GM12865 (cell line): ENCODE measurements around the gene TREM2.
A peak's percentile ranks its signal among the peaks of the same experiment; 100 is the strongest.

Source experiments
- DNase-seq: peaks from one replicate; pipeline ENCODE4 v3.0.0; 2010; ENCODE audit warnings: low read depth
- H3K4me3 ChIP-seq: 2 replicates; pipeline ENCODE4 v1.5.1; 2011; ENCODE audit warnings: mild to moderate bottlenecking, low read depth, low read length, control low read depth
- TF ChIP-seq, protein P1 (sequence below): IDR thresholded peaks from 2 replicates; pipeline ENCODE4 v1.5.1; 2011; ENCODE audit warnings: low read length, control low read depth, low read depth, inconsistent platforms; ENCODE audit not compliant: insufficient read depth; ENCODE audit errors: missing control alignments

Gene TREM2

DNA sequence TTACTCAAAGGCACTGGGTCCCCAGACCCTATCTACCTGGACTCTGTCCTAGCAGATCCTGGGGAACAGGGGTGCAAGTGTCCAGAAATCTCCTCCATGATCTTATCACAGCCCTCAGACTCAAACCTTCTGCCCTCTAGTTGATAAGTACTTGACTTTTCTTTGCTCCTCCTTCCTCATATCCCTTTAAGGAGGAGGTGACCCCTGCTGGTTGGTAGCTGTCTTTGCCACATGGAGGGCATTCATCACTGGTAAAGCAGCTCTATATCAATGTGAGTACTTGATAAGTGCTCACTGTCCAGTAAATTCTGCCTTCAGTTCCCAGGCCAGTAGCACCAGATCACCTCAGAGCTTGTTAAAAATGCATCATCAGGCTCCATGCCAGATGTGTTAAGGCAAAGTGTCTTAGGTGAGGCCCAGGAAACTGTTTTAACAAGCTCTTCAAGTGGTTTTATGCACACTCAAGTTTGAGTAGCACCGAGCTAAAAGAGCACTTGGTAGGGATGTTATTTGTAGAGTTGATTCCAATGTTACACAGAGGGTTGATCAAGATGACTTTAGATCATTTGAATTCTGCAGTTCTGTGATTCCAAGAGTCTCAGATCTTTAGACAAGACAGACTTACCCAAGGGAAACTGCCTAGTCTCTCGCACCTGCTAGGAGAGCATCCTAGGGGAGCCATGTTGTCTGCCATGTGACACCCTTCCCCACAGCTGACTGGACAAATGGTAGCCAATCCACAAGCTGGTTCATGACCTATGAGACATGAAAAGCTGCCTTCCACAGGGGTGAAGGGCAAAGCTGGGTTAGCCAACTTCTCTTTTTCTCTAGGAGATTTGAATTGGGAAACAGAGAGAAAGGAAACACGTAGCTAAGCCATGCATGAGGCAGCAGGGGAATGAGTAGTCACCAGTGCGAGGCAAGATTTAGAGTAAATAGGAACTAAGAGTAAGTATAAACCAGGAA is 19.4 kb upstream of the TREM2 start:
- H3K4me3 ChIP-seq: no peak overlapping the region
- peak; percentile 74 for DNase-seq
- TF ChIP-seq, protein P1, sequence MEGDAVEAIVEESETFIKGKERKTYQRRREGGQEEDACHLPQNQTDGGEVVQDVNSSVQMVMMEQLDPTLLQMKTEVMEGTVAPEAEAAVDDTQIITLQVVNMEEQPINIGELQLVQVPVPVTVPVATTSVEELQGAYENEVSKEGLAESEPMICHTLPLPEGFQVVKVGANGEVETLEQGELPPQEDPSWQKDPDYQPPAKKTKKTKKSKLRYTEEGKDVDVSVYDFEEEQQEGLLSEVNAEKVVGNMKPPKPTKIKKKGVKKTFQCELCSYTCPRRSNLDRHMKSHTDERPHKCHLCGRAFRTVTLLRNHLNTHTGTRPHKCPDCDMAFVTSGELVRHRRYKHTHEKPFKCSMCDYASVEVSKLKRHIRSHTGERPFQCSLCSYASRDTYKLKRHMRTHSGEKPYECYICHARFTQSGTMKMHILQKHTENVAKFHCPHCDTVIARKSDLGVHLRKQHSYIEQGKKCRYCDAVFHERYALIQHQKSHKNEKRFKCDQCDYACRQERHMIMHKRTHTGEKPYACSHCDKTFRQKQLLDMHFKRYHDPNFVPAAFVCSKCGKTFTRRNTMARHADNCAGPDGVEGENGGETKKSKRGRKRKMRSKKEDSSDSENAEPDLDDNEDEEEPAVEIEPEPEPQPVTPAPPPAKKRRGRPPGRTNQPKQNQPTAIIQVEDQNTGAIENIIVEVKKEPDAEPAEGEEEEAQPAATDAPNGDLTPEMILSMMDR: peak; percentile 65

DNA sequence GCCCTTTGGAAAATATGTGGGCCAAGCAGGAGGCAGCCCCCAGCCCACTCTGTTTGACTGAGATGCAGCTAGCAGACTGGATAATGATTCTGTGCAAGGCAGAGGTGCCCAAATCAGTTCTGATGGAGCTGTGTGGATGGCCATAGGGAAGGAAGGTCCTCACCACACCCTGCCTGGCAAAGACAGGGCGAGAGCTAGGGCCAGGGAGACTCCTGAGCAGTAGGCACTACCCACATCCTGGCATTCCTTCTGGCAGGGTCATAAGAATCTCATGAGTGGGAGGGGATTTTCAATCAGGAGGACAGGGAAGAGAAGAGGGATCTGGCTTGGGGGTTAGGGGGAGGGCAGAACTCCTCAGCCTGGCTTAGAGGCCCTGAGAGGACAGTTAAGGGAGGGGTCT is 18.6 kb upstream of the TREM2 start:
- no peak for DNase-seq
- no peak overlapping the region for H3K4me3 ChIP-seq
- TF ChIP-seq, protein P1: no peak

DNA sequence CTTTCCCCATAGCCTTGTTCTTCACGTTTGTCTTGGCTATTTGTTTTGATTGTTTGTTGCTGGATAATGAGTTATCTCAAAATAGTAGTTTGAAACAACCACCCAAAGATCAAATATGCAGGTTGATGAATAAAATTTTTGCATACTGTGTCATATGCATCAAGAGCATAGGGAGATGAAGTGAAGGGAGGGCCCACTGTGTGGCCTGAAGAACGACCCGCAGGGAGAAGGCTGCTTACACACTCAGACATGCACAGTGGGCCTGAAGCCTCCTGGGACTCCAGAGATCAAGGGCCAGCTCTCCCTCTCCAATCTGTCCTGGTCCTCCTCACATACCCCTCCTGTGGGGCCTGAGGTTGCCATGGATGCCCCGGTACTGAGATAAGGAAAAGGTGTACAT is 16.2 kb upstream of the TREM2 start:
- no peak for DNase-seq
- TF ChIP-seq, protein P1: no peak
- no peak overlapping the region for H3K4me3 ChIP-seq

DNA sequence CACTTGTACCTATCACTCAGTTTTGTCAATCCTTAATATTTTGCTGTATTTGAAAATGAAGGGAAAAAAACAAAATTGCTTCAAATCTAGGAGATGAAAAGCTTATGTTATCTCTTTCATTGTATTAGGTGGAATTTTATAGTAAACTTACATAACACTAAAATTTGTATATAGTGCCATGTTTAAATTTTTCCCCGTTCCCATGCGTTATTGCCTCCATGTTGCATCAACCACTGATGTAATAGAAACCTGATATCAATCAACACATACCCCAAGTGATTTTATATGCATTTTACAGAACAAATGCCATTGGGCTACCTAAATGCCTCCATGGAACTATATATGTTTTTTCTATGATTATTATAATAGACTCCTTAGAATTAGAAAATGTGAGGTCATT is 14.8 kb upstream of the TREM2 start:
- TF ChIP-seq, protein P1: no peak
- no peak for DNase-seq

DNA sequence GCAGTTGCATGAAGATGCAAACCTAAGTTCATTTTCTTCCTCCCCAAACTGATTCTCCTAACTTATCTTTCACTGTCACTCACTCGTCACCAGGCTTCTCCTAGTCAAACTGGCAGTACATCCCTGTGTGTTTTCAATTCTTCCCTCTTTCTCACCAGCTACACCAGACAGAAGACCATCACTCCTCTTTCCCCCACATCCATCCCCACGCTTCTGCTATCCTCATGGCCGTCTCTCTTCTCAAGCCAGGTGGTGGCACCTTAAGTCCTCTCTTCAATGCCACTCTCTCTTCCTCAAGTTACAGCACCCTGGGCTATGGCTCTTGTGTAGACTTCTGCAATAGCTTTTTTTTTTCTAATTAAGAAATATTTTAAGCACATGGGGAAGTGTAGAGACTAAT is 14.4 kb upstream of the TREM2 start:
- no peak overlapping the region for H3K4me3 ChIP-seq
- DNase-seq: no peak
- TF ChIP-seq, protein P1: no peak

More for the DNA sequence above, 14.8 kb upstream of the TREM2 start:
- H3K4me3 ChIP-seq: no peak overlapping the region

DNA sequence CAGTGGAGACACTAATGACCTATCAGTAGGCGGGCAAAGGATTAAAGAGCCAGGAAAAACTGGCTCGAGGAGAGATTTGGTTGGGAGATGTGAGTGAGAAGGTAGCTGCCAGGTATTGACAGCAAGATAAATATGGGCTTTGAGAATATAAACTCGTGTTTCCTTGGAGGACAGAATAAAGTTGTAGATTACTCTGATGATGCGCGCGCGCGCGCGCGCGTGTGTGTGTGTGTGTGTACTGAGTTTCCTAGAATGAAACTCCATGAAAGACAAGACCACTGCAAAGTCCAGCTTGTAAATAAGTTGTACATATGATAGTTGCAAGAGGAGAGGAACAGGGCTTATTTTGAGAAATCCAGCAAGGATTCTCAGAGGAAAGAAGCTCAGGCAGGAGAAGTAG is 13.3 kb upstream of the TREM2 start:
- DNase-seq: no peak
- TF ChIP-seq, protein P1: no peak
- no peak overlapping the region for H3K4me3 ChIP-seq
